Prostate gland (tissue), 2 donors: ENCODE results near the gene USP32.

ENCODE experiments used
- CTCF ChIP-seq, 4 experiments: fragments of 200-600 bp in 2 of 4; fragments of 450-650 bp in 2 of 4; sonication (generic) in 2 of 4; IDR thresholded peaks; 1 replicate in 3 of 4; 2 replicates in 1 of 4; pipeline ENCODE4 v1.5.1; 2016 to 2019; ENCODE audit warnings: antibody characterized with exemption in 4 of 4, mild to moderate bottlenecking in 2 of 4, moderate library complexity in 2 of 4
- POLR2A ChIP-seq: fragments of 450-650 bp; IDR thresholded peaks from one replicate; pipeline ENCODE4 v1.6.1; 2016; ENCODE audit warnings: antibody characterized with exemption, mild to moderate bottlenecking
- POLR2AphosphoS5 ChIP-seq: sonication (generic); formaldehyde crosslinking; IDR thresholded peaks from one replicate; pipeline ENCODE4 v1.6.1; 2017; ENCODE audit warnings: antibody characterized with exemption

DNA sequence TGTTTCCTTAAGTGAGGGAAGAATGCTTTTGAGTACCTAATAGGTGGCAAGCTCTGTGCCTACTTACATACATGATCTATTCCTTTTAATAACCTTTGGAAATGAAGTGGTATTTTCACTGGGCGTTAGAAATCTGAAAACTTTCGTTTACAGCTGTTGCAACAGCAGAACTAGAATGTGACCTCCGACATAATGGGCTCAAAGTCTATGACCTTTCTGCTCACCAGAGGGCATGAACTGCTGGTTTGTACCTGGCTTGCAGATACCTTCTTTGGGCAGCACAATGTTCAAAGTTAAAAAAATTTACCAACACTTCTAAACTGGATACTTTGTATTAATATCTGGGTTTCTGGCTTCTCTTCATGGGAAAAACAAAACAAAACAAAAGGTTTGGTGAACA is 217.9 kb downstream of the USP32 start:
- no peak for TF ChIP-seq CTCF (IDR thresholded peaks at IDR 0.05)
- TF ChIP-seq POLR2A: no peak
- TF ChIP-seq POLR2AphosphoS5: no peak
